ENCODE data around the gene ZBTB20. TPM values are rescaled to one million over a fixed set of nuclear protein-coding genes. Genes with fewer than 3 reads are reported as not detected.

ZBTB20 gene
- total RNA-seq, 4 donors from 2014 or later, result 4.1 to 41.8 (median 11.6) TPM

- Histone ChIP-seq H3K4me3 (no peak overlapping the region), H3K4me1 (no peaks in the 10 kb centered on the region), H3K27ac (no peak overlapping the region), H3K9me3 (no peaks in the 10 kb centered on the region), H3K27me3 (no peaks in the 10 kb centered on the region), H3K36me3 (no peaks in the 10 kb centered on the region)
- 69 to 81% methylated on average over 5 of the region's 5 CpGs for WGBS, 2 donors
- no peak for DNase-seq
- intact Hi-C loops (cut with DNase I), result no loop called here
- TF ChIP-seq POLR2A (IDR thresholded peaks at IDR 0.05) (no peak), CTCF (IDR thresholded peaks at IDR 0.05) (no peak)
Observed at GRCh38 chr3:114566162-114566755, 580.8 kb downstream of the ZBTB20 start.

- Histone ChIP-seq H3K9me3 (no peaks in the 10 kb centered on the region), H3K27me3 (no peaks in the 10 kb centered on the region), H3K4me1 (no peaks in the 10 kb centered on the region), H3K27ac (no peak overlapping the region), H3K4me3 (no peak overlapping the region), H3K36me3 (no peaks in the 10 kb centered on the region)
- no peak for DNase-seq
- WGBS, 2 donors, result 83 to 85% methylated on average over 8 of the region's 8 CpGs
- intact Hi-C loops (cut with DNase I), result no loop called here
- no peak for TF ChIP-seq CTCF (IDR thresholded peaks at IDR 0.05)
- no peak for TF ChIP-seq POLR2A (IDR thresholded peaks at IDR 0.05)
Observed at GRCh38 chr3:114565216-114565615, 581.9 kb downstream of the ZBTB20 start.

- no peaks in the 10 kb centered on the region for H3K36me3 ChIP-seq
- H3K4me1 ChIP-seq, result peaks cover 0 to under 1% (median 0%) of the 10 kb centered on the region in 3 donors
- WGBS, 2 donors, result 90 to 92% methylated on average over 2 of the region's 2 CpGs
- TF ChIP-seq POLR2A (IDR thresholded peaks at IDR 0.05), result no peak
- intact Hi-C loops (cut with DNase I), result no loop called here
- no peak for DNase-seq
- no peak overlapping the region for H3K27ac ChIP-seq
- H3K9me3 ChIP-seq, result no peaks in the 10 kb centered on the region
- H3K4me3 ChIP-seq, result no peak overlapping the region
- no peaks in the 10 kb centered on the region for H3K27me3 ChIP-seq
Observed at GRCh38 chr3:114563720-114564119, 583.4 kb downstream of the ZBTB20 start.

GRCh38 chr3:114562557-114562956 lies 584.5 kb downstream of the ZBTB20 start:
- no peak for DNase-seq
- Histone ChIP-seq H3K27me3 (no peaks in the 10 kb centered on the region), H3K9me3 (no peaks in the 10 kb centered on the region), H3K4me3 (no peak overlapping the region), H3K27ac (no peak overlapping the region), H3K36me3 (no peaks in the 10 kb centered on the region), H3K4me1 (peaks cover 0 to 12% (median 4%) of the 10 kb centered on the region in 3 donors)
- WGBS, 2 donors, result 68 to 85% methylated on average over 2 of the region's 2 CpGs
- TF ChIP-seq CTCF (IDR thresholded peaks at IDR 0.05), result no peak
- TF ChIP-seq POLR2A (IDR thresholded peaks at IDR 0.05), result no peak
- intact Hi-C loops (cut with DNase I), result no loop called here

- peak overlapping the region in 3 of 4 donors; percentile 14 to 45 (median 25) for H3K27ac ChIP-seq
- H3K9me3 ChIP-seq, result no peaks in the 10 kb centered on the region
- 47 to 58% methylated on average over 4 of the region's 4 CpGs for WGBS, 2 donors
- no peak for DNase-seq
- intact Hi-C loops (cut with DNase I), result no loop called here
- peaks cover 0 to 19% (median 4%) of the 10 kb centered on the region in 3 donors for H3K4me1 ChIP-seq
- no peaks in the 10 kb centered on the region for H3K27me3 ChIP-seq
- no peaks in the 10 kb centered on the region for H3K36me3 ChIP-seq
- H3K4me3 ChIP-seq, result no peak overlapping the region
- no peak for TF ChIP-seq POLR2A (IDR thresholded peaks at IDR 0.05)
- TF ChIP-seq CTCF (IDR thresholded peaks at IDR 0.05), result no peak
Observed at GRCh38 chr3:114558271-114558670, 588.8 kb downstream of the ZBTB20 start.

GRCh38 chr3:114557791-114558190 lies 589.3 kb downstream of the ZBTB20 start:
- DNase-seq, result no peak
- peak overlapping the region in 3 of 4 donors; percentile 14 to 45 (median 25) for H3K27ac ChIP-seq
- intact Hi-C loops (cut with DNase I), result no loop called here
- no peaks in the 10 kb centered on the region for H3K9me3 ChIP-seq
- TF ChIP-seq CTCF (IDR thresholded peaks at IDR 0.05), result no peak
- no peak for TF ChIP-seq POLR2A (IDR thresholded peaks at IDR 0.05)
- no peak overlapping the region for H3K4me3 ChIP-seq
- H3K4me1 ChIP-seq, result peaks cover 0 to 19% (median 4%) of the 10 kb centered on the region in 3 donors
- no peaks in the 10 kb centered on the region for H3K27me3 ChIP-seq
- H3K36me3 ChIP-seq, result no peaks in the 10 kb centered on the region
